DMS153 treated with DMSO at 0.1 percent for 48 hours (cell line): ENCODE measurements around the gene GHITM.
A peak's percentile ranks its signal among the peaks of the same experiment; 100 is the strongest.
"Not testable (repeated sequence)": the region's sequence is repeated elsewhere in the genome, so short reads cannot be mapped to it uniquely, and the experiment has no call there.

Experiments
- DNase-seq: peaks from one replicate; lab custom pipeline; 2025; ENCODE audit not compliant: unreplicated experiment; lab: John Stamatoyannopoulos, UW

Gene GHITM

DNA sequence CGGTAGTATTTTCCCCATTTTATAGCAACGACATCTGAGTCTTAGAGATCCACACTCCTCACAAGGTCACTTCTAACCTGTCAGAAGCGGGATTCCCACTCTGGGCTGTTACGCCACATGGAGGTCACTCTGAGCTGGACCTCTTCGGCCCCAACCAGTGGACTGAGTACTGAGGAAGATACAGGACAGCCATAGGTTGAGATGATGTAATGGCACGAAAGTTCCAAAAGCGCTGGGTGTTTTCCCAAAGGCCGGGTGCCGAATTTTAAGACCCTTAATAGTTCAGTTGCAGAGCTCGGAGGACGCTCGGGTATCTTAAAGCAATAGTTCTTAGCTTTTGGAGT, 699 bp downstream of the GHITM start:
- no peak for DNase-seq

DNA sequence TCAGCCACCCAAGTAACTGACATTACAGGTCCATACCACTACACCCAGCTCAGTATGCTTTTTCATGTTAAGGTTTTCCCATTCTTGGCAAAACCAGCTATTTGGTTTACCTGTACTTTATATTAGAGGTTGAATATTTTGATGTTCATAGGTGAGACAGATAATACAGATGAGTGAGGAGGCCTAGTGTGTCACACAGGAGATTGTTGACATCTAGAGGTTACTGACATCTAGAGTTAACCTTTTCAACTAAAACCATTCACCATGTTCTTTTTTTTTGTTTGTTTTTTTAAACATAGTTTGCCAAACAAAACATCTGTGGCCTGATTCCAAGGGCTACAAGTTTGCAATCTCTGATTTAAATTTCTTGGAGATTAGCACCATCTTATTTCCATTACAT, 8.0 kb downstream of the GHITM start:
- no peak for DNase-seq

DNA sequence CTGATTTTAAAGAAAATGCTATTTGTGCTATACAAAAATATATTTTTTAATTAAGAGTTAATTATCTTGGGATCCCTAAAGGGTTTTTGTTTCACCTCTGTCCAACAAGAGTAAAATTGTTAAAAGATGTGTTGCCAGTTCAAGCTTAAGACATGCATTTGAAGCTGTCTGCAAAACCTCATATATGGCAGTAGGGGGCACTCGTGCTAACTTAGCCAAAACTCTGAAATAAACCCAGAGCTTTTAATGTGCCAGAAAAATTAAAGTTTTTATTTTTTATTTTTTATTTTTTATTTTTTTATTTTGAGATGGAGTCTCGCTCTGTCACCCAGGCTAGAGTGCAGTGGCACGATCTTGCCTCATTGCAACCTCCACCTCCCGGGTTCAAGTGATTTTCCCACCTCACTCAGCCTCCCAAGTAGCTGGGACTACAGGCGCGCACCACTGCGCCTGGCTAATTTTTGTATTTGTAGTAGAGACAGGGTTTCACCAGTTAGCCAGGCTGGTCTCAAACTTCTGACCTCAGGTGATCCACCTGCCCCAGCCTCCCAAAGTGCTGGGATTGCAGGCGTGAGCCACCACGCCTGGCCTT, 8.8 kb downstream of the GHITM start:
- DNase-seq, result peak; percentile 22

GRCh38 chr10:84149854-84150253, 10.5 kb downstream of the GHITM start:
- DNase-seq, result no peak

- DNase-seq, result no peak
These were observed 13.5 kb downstream of the GHITM start for GRCh38 chr10:84152769-84153168.

DNA sequence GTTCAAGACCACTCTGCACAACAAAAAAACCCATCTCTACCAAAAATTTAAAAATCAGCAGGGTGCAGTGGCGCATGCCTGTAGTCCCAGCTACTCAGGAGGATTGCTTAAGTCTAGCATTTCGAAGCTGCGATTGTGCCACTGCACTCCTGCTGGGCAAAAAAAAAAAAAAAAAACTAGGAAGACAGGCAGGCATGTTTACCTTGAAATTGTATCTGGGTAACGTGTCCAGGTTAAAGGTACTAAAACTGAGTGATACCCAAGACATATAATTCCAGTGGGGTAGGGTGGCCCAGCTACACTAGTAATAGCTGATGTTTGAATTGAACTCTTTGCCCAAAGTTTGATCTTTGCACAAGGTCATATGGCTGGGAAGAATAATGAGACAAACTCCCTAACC, 16.2 kb downstream of the GHITM start:
- DNase-seq, result no peak

- DNase-seq, result no peak
These were observed 16.7 kb downstream of the GHITM start for GRCh38 chr10:84156009-84156408.

- no peak for DNase-seq
These were observed 17.5 kb downstream of the GHITM start for GRCh38 chr10:84156768-84157167.

DNA sequence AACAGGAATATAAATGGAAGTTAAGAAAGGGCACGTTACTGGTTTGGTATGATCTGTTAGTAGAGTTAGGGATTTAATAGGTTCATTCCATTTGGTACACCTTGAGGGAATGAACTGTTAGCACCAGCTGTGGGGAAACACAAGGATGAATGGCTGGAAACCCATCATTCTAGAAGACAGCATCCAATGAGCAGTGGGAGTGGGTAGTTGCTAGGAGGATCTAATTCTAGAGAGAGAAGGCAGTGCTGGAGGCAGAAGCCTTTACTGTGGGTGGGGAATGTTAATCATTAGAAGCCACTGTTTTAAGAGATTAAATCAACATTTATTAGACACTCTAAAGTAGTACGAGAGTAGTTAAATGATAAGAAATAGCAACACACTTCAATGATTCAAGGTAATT, 18.8 kb downstream of the GHITM start:
- no peak for DNase-seq

DNA sequence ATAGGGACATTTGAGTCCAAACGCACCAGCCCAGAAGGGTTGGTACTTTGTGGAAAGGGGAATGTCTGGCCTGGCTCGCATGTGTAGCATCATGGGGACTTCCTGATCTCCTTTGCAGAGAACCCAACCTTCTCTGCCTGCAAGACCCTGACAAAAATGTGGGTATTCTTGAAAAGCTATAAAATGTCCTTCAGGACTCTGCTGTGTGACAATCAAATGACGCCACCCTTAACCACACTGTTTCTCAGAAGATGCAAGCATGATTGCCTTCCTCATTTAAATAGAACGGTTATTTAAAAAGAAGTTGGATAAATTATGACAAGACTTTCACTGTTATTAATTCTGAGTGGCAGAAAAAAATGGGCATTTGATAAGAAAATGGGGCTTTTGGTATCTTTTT, 19.2 kb downstream of the GHITM start:
- no peak for DNase-seq

- no peak for DNase-seq
These were observed 19.9 kb downstream of the GHITM start for GRCh38 chr10:84159076-84159685.

- DNase-seq, result no peak
These were observed 21.5 kb downstream of the GHITM start for GRCh38 chr10:84160663-84161362.

- DNase-seq, result no peak
These were observed 24.7 kb downstream of the GHITM start for GRCh38 chr10:84163996-84164395.

- DNase-seq, result no peak
These were observed 25.1 kb downstream of the GHITM start for GRCh38 chr10:84164442-84164841.

- no peak for DNase-seq
These were observed 27.4 kb downstream of the GHITM start for GRCh38 chr10:84166620-84167288.

DNA sequence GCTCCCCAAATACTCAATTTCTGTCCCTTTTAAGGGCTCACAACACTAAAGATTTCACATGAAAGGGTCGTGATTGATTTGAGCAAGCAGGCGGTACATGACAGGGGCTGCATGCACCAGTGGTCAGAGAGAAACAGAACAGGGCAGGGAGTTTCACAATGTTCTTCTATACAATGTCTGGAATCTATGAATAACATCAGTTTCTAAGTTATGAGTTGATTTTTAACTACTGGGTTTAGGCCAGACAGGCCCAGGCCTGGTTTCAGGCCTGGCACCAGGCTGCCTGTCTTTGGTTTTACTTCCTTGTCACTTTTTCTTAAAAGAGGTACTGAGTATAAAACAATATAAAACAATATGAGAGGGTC, 28.0 kb downstream of the GHITM start:
- DNase-seq, result not testable (repeated sequence)

DNA sequence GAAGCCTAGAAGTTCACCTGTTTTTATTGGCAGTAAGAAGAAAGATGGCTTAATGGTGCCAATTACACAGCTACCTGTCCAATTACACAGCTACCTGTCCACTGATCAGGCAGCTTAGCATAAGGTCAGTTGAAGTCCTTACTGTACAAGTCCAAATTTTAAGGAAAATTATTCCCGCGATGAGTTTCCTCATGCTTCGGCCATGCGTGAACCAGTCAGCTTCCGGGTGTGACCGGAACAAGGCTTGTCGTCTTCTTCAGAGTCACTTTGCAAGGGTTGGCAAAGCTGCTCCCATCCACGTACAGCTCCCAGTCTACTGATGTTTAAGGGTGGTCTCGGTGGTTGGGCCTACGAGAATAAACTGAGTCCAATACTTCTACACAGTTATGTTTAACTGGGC, 29.1 kb downstream of the GHITM start:
- not testable (repeated sequence) for DNase-seq

DNA sequence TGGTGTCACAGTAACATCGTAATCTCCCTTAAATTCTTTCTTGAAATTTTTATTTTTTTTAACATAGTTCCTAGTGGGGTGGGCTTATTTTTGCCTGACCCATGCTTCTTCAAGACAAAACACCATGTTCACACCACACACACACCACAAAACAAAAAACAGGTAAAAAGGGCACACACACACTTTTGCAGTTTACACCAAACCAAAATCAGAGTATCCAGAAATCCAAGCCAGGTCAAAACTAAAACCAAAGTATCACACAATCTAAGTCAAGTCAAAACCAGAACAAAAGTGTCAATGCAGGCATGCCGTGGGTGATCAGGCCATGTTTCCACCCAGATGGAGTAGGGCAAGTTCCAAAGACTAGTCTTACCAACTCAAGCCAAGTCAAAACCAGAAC, 31.9 kb downstream of the GHITM start:
- not testable (repeated sequence) for DNase-seq

GRCh38 chr10:84171700-84172466, 32.6 kb downstream of the GHITM start:
- DNase-seq, result not testable (repeated sequence)

DNA sequence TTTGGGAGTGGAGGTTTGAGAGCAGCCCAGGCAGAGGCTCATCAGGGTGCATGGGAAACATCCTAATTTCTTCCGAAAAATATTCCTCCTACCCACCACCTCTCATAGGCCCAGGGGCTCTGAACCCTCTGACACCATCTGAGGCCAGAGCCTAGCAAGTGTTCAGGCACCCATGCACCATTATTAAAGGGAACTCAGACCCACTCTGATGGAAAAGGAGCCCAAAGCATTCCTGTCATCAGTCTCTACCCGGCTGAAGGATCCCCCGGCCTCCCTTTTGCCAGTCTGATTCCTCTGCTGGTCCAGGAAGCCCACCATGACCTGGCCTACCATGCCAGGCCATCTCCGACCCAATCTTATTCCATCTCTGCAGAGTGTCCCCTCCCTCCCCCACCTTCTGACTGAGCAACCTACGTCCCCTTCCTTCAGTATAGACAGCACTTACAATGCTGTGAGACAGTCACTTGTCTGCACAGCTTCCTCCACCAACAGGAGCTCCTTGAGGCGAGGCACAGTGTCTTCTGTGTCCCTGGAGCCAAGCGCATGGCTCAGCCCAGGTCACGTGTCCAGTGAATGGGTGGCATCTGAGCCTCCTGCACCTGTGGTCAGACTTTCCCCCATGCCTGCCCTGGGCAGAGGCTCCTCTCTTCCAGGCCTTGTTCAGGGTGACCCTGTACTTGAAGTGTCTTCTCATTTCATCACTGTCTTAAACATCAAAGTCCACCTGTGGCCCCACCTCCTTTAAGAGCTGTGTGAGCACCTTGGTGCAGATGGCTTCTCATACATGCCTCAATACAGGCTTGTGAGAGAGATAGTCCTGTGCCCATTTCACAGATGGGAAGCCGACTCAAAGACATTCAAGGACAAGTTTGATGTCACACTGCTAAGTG, 33.4 kb downstream of the GHITM start:
- DNase-seq, result no peak
